ENCODE results near the gene SCIMP. TPM values are rescaled to one million over a fixed set of nuclear protein-coding genes. Genes with fewer than 3 reads are reported as not detected.

The SCIMP gene
- total and polyA plus RNA-seq, 9 of the 15 experiments (the other 6 are each of a cell fraction or from before 2014, with no cell fraction given), result 0.01 to 0.11 (median 0.04) TPM; not detected in 6

- H3K4me2 ChIP-seq (ENCODE audit: insufficient read depth, low read length), result no peak overlapping the region
- TF ChIP-seq JUNB (CRISPR knock-in tag; conservative IDR thresholded peaks at IDR 0.05) (no peak), ZNF785 (CRISPR knock-in tag; IDR thresholded peaks at IDR 0.05) (no peak), CLOCK (CRISPR knock-in tag; IDR thresholded peaks at IDR 0.05; ENCODE audit: borderline replicate concordance) (no peak), HNRNPUL1 (IDR thresholded peaks at IDR 0.05; ENCODE audit: low read length) (no peak), KLF10 (CRISPR knock-in tag; IDR thresholded peaks at IDR 0.05) (no peak), ZC3H11A (IDR thresholded peaks at IDR 0.05; ENCODE audit: low read depth, low read length) (no peak), HEY1 (CRISPR knock-in tag; IDR thresholded peaks at IDR 0.05; ENCODE audit: borderline replicate concordance) (no peak), SAFB2 (IDR thresholded peaks at IDR 0.05; ENCODE audit: borderline replicate concordance, low read depth, low read length, severe bottlenecking) (no peak), TAF7 (tag; IDR thresholded peaks at IDR 0.05) (no peak), E2F1 (CRISPR knock-in tag; IDR thresholded peaks at IDR 0.05) (no peak), TEAD4 (IDR thresholded peaks at IDR 0.05; ENCODE audit: low read length) (no peak), TEAD4 (CRISPR knock-in tag; IDR thresholded peaks at IDR 0.05; ENCODE audit: borderline replicate concordance) (no peak), KAT2B (IDR thresholded peaks at IDR 0.05; ENCODE audit: low read depth, low read length) (no peak), PURB (CRISPR knock-in tag; IDR thresholded peaks at IDR 0.05; ENCODE audit: low read depth) (no peak)
- in situ Hi-C loops (cut with MboI) (no loop called here), intact Hi-C loops (cut with micrococcal nuclease) (no loop called here)
- no peak overlapping the region for H3K4me3 ChIP-seq
- no peaks in the 10 kb centered on the region for H3K36me3 ChIP-seq (ENCODE audit: control insufficient read depth, insufficient read depth, low read length)
- no peaks in the 10 kb centered on the region for H4K20me1 ChIP-seq (replicated peaks; ENCODE audit: control insufficient read depth, insufficient read depth, low read length)
- BruUV-seq (replicated peaks), result no TSS peak
- ChIA-PET CTCF (ENCODE audit: low intra/inter-chr PET ratio) (no interaction called here), POLR2A (no interaction called here)
- H3K4me1 ChIP-seq (replicated peaks in 1 of 2; ENCODE audit: control insufficient read depth in 2 of 2, insufficient read depth in 2 of 2, low read length in 2 of 2), result no peaks in the 10 kb centered on the region
- H3K27ac ChIP-seq (ENCODE audit: extremely low read depth, low read depth, low read length), result no peak overlapping the region
- H3K9me1 ChIP-seq (ENCODE audit: control insufficient read depth, insufficient read depth, low read length), result no peaks in the 10 kb centered on the region
- 3% methylated on average over 4 of the region's 4 CpGs for WGBS (ENCODE audit: insufficient coverage, low coverage, missing lambda C conversion rate)
- H2AFZ ChIP-seq (ENCODE audit: low read depth, low read length), result no peak overlapping the region
- FAIRE-seq, result no peak
- ATAC-seq, result no peak
- H3K79me2 ChIP-seq (ENCODE audit: control insufficient read depth, insufficient read depth, low read length), result no peaks in the 10 kb centered on the region
- H3K9ac ChIP-seq (ENCODE audit: insufficient read depth in 1 of 2, low read depth in 2 of 2, low read length in 2 of 2), result no peak overlapping the region
- H3K27me3 ChIP-seq (ENCODE audit: control insufficient read depth in 2 of 2, insufficient read depth in 2 of 2, low read length in 2 of 2), result peaks cover 3 to 11% of the 10 kb centered on the region in 2 experiments; a peak in 3 of 5 replicates
- no peaks in the 10 kb centered on the region; the same call in 1 of the 2 replicates for H3K9me3 ChIP-seq (replicated peaks; ENCODE audit: control insufficient read depth, insufficient read depth, low read depth, low read length)
- no peak for DNase-seq (ENCODE audit: extremely low read depth in 1 of 4, low spot score in 3 of 4)
Observed at GRCh38 chr17:5269241-5269960, 34.7 kb upstream of the SCIMP start.
